IMR-90 (cell line): ENCODE measurements around the gene CIRBP. TPM values are rescaled to one million over a fixed set of nuclear protein-coding genes. Genes with fewer than 3 reads are reported as not detected.
A peak's percentile ranks its signal among the peaks of the same experiment; 100 is the strongest.

Experiments used
- ATAC-seq: fragments of 200-7000 bp; cut with Tn5 transposase; 2 replicates; pipeline ENCODE4 v1.9.1; 2020; ENCODE audit warnings: low read depth, mild to moderate bottlenecking, moderate library complexity
- BruUV-seq: library from RNA; stranded (reverse); fragments of 400-500 nt; replicated peaks from 2 replicates; lab custom pipeline; 2021; lab: Mats Ljungman, UMichigan
- CTCF ChIA-PET: fragments of 300-600 bp; formaldehyde crosslinking; extraction: SDS; loops from one replicate; lab custom pipeline; 2021; ENCODE audit warnings: antibody characterized with exemption; lab: Yijun Ruan, JAX
- POLR2A ChIA-PET: fragments of 300-600 bp; sonication (Branson Sonifier 250); formaldehyde crosslinking; loops from one replicate; lab custom pipeline; 2022; ENCODE audit warnings: antibody characterized with exemption; ENCODE audit not compliant: unreplicated experiment; lab: Charles Lee
- DNase-seq: peaks from one replicate; pipeline ENCODE4 v3.0.0; 2013
- H2AFZ ChIP-seq: replicated peaks from 2 replicates; pipeline ENCODE3; 2013; ENCODE audit warnings: low read length, mild to moderate bottlenecking; ENCODE audit not compliant: poor library complexity
- H2AK5ac ChIP-seq: 2 replicates; pipeline ENCODE4 v1.6.1; 2013; ENCODE audit warnings: low read depth, low read length, inconsistent platforms
- H2AK9ac ChIP-seq: replicated peaks from 2 replicates; pipeline ENCODE3; 2013; ENCODE audit warnings: mild to moderate bottlenecking, low read depth, low read length, moderate library complexity; ENCODE audit not compliant: poor library complexity
- H2BK120ac ChIP-seq: 2 replicates; pipeline ENCODE4 v1.6.1; 2013; ENCODE audit warnings: low read depth, low read length, inconsistent platforms
- H2BK15ac ChIP-seq: 3 replicates; pipeline ENCODE4 v1.6.1; 2013; ENCODE audit warnings: low read depth, low read length, inconsistent platforms
- H2BK20ac ChIP-seq: 2 replicates; pipeline ENCODE4 v1.6.1; 2013; ENCODE audit warnings: low read depth, mild to moderate bottlenecking, inconsistent platforms, low read length, moderate library complexity
- H2BK5ac ChIP-seq: 2 replicates; pipeline ENCODE4 v1.6.1; 2013; ENCODE audit warnings: mild to moderate bottlenecking, low read depth, low read length, inconsistent platforms; ENCODE audit not compliant: poor library complexity, severe bottlenecking
- H3K14ac ChIP-seq: replicated peaks from 2 replicates; pipeline ENCODE4 v1.6.1; 2013; ENCODE audit warnings: low read depth, low read length, inconsistent platforms
- H3K18ac ChIP-seq: 2 replicates; pipeline ENCODE4 v1.6.1; 2013; ENCODE audit warnings: low read depth, low read length, control low read depth
- H3K23ac ChIP-seq: 2 replicates; pipeline ENCODE4 v1.6.1; 2013; ENCODE audit warnings: low read depth, low read length, inconsistent platforms
- H3K27ac ChIP-seq: 2 replicates; pipeline ENCODE4 v1.5.1; 2013; ENCODE audit warnings: mild to moderate bottlenecking, control low read depth, low read length; ENCODE audit not compliant: insufficient read depth
- H3K27me3 ChIP-seq: 2 replicates; pipeline ENCODE4 v1.6.1; 2013; ENCODE audit warnings: low read length; ENCODE audit not compliant: control insufficient read depth, insufficient read depth
- H3K36me3 ChIP-seq: 2 replicates; pipeline ENCODE4 v1.6.1; 2013; ENCODE audit warnings: low read length, mixed read lengths; ENCODE audit not compliant: control insufficient read depth, insufficient read depth
- H3K4ac ChIP-seq: 2 replicates; pipeline ENCODE4 v1.6.1; 2013; ENCODE audit warnings: low read depth, low read length, inconsistent platforms
- H3K4me1 ChIP-seq: 2 replicates; pipeline ENCODE4 v1.6.1; 2013; ENCODE audit warnings: low read length, mixed read lengths; ENCODE audit not compliant: control insufficient read depth, insufficient read depth
- H3K4me2 ChIP-seq: 2 replicates; pipeline ENCODE4 v1.6.1; 2013; ENCODE audit warnings: low read depth, mild to moderate bottlenecking, control low read depth, low read length, moderate library complexity
- H3K4me3 ChIP-seq: 2 replicates; pipeline ENCODE4 v1.5.1; 2013; ENCODE audit warnings: low read depth, mild to moderate bottlenecking, control low read depth, low read length, moderate library complexity; ENCODE audit not compliant: insufficient read depth
- H3K56ac ChIP-seq: 2 replicates; pipeline ENCODE4 v1.6.1; 2013; ENCODE audit warnings: low read length, inconsistent platforms; ENCODE audit not compliant: insufficient read depth; ENCODE audit errors: extremely low read depth
- H3K79me1 ChIP-seq, 2 experiments: 2 replicates each; pipeline ENCODE4 v1.6.1; 2013; ENCODE audit warnings: low read length in 2 of 2, inconsistent platforms in 1 of 2, low read depth in 1 of 2
- H3K9ac ChIP-seq: 2 replicates; pipeline ENCODE4 v1.6.1; 2013; ENCODE audit warnings: low read depth, low read length, control low read depth
- H3K9me1 ChIP-seq: 2 replicates; pipeline ENCODE4 v1.6.1; 2013; ENCODE audit warnings: low read length, inconsistent platforms; ENCODE audit not compliant: insufficient read depth
- H3K9me3 ChIP-seq: 2 replicates; pipeline ENCODE4 v1.6.1; 2013; ENCODE audit warnings: low read length; ENCODE audit not compliant: control insufficient read depth, insufficient read depth
- H4K20me1 ChIP-seq: 2 replicates; pipeline ENCODE4 v1.6.1; 2013; ENCODE audit warnings: low read length, inconsistent platforms; ENCODE audit not compliant: insufficient read depth
- H4K5ac ChIP-seq: 2 replicates; pipeline ENCODE4 v1.6.1; 2013; ENCODE audit warnings: mild to moderate bottlenecking, low read depth, low read length, control low read depth
- H4K8ac ChIP-seq, 2 experiments: 2 replicates each; pipeline ENCODE4 v1.6.1; 2013; ENCODE audit warnings: low read depth in 2 of 2, low read length in 2 of 2, control low read depth in 1 of 2, inconsistent platforms in 1 of 2
- H4K91ac ChIP-seq: 2 replicates; pipeline ENCODE4 v1.6.1; 2013; ENCODE audit warnings: low read depth, low read length, inconsistent platforms; ENCODE audit not compliant: insufficient read depth
- BHLHE40 ChIP-seq: fragments of 150-350 bp; IDR thresholded peaks from 2 replicates; pipeline ENCODE4 v1.6.1; 2016; ENCODE audit warnings: mild to moderate bottlenecking, low read depth, low read length
- CEBPB ChIP-seq: IDR thresholded peaks from 2 replicates; pipeline ENCODE4 v1.6.1; 2012; ENCODE audit warnings: low read depth, low read length, improper control_type of control experiment
- CTCF ChIP-seq: conservative IDR thresholded peaks from 2 replicates; pipeline ENCODE4 v1.5.1; 2012; ENCODE audit warnings: mild to moderate bottlenecking, low read depth, low read length, improper control_type of control experiment
- FOS ChIP-seq: fragments of 150-350 bp; IDR thresholded peaks from 2 replicates; pipeline ENCODE4 v1.6.1; 2016; ENCODE audit warnings: low read depth, low read length
- MAFK ChIP-seq: IDR thresholded peaks from 2 replicates; pipeline ENCODE4 v1.6.1; 2012; ENCODE audit warnings: low read depth, low read length, improper control_type of control experiment
- MAZ ChIP-seq: IDR thresholded peaks from 2 replicates; pipeline ENCODE4 v1.6.1; 2012; ENCODE audit warnings: low read depth, mild to moderate bottlenecking, low read length, improper control_type of control experiment, moderate library complexity, borderline replicate concordance
- MXI1 ChIP-seq: IDR thresholded peaks from 2 replicates; pipeline ENCODE4 v1.6.1; 2012; ENCODE audit warnings: low read depth, mild to moderate bottlenecking, low read length, moderate library complexity, borderline replicate concordance
- NFE2L2 ChIP-seq: fragments of 150-350 bp; IDR thresholded peaks from 2 replicates; pipeline ENCODE4 v1.6.1; 2016; ENCODE audit warnings: low read depth, mild to moderate bottlenecking, low read length
- POLR2A ChIP-seq: IDR thresholded peaks from 2 replicates; pipeline ENCODE4 v1.6.1; 2012; ENCODE audit warnings: mild to moderate bottlenecking, low read depth, low read length
- USF2 ChIP-seq: fragments of 150-350 bp; IDR thresholded peaks from 2 replicates; pipeline ENCODE4 v1.6.1; 2017; ENCODE audit warnings: mild to moderate bottlenecking, antibody characterized with exemption, low read length, low read depth
- WGBS, 2 experiments: methylation state at CpG; one replicate each; pipeline versions ENCODE4 v1.1.5 to v1.1.7; 2013; ENCODE audit warnings: missing lambda C conversion rate in 2 of 2; ENCODE audit not compliant: insufficient read length in 1 of 2; ENCODE audit errors: extremely low coverage in 2 of 2; 5-methylcytosine and 5-hydroxymethylcytosine counted together
- dilution Hi-C: fragments of 300-500 bp; cut with HindIII; formaldehyde crosslinking; loops from one replicate; pipeline ENCODE4 v1.14.3; 2018; ENCODE audit warnings: low sequenced_read_pairs; ENCODE audit not compliant: unreplicated experiment
- in situ Hi-C: fragments of 300-500 bp; cut with MboI; formaldehyde crosslinking; loops from 3 replicates; pipeline ENCODE4 v1.14.3; 2019; ENCODE audit warnings: low sequenced_read_pairs, inconsistent platforms, mixed read lengths
- intact Hi-C: fragments of 100-400 bp; cut with micrococcal nuclease; formaldehyde crosslinking; loops from 2 replicates; pipeline ENCODE4 v1.10.0; 2022
- polyA plus RNA-seq, 3 experiments: library from polyadenylated mRNA; depleted of rRNA; stranded (reverse); fragments of >200 nt; gene quantifications; 2 replicates each; pipeline ENCODE4 v1.2.3, GENCODE V29; 2012; ENCODE audit warnings: low replicate concordance in 1 of 3
- total RNA-seq: library from RNA; depleted of rRNA; stranded (reverse); fragments of >200 nt; gene quantifications from 2 replicates; pipeline ENCODE4 v1.2.3, GENCODE V29; 2012

The CIRBP gene
- total and polyA plus RNA-seq, 2 of the 4 experiments (the other 2 are of a cell fraction), result 299 to 542 TPM

- no peak overlapping the region for H3K4me2 ChIP-seq
- H2BK5ac ChIP-seq, result no peak overlapping the region
- H4K5ac ChIP-seq, result no peak overlapping the region
- no peak overlapping the region for H2AK5ac ChIP-seq
- no peak overlapping the region for H2AFZ ChIP-seq
- ATAC-seq (no peak), DNase-seq (no peak)
- H3K9ac ChIP-seq, result no peak overlapping the region
- ChIA-PET CTCF (no interaction called here), POLR2A (interaction anchor here (1.0 kb wide), 1 partner anchor 20 kb away, joined by 4 read pairs; no protein-coding TSS in a partner anchor)
- no peak overlapping the region for H3K27ac ChIP-seq
- peaks cover 47% of the 10 kb centered on the region for H3K36me3 ChIP-seq
- in situ Hi-C loops (no loop called here), dilution Hi-C loops (no loop called here), intact Hi-C loops (no loop called here)
- no peak overlapping the region for H3K4me3 ChIP-seq
- H2AK9ac ChIP-seq, result peak overlapping the region; percentile 75
- H3K14ac ChIP-seq, result no peak overlapping the region
- WGBS, 2 experiments, result 90% methylated on average over 6 of the region's 33 CpGs; no CpG with 5 or more reads in 1 of the 2 experiments
- H3K9me1 ChIP-seq, result no peaks in the 10 kb centered on the region; the same call in 1 of the 2 replicates
- H3K23ac ChIP-seq, result peak overlapping the region; percentile 56; the same call in 1 of the 2 replicates
- no peaks in the 10 kb centered on the region for H3K9me3 ChIP-seq
- H3K27me3 ChIP-seq, result no peaks in the 10 kb centered on the region
- no peak overlapping the region for H2BK20ac ChIP-seq
- no peak overlapping the region for H2BK15ac ChIP-seq
- no peak for TF ChIP-seq BHLHE40
- TF ChIP-seq CEBPB, result no peak
- no peak for TF ChIP-seq USF2
- no peak for TF ChIP-seq POLR2A
- no peak for TF ChIP-seq MAZ
- TF ChIP-seq FOS, result no peak
- no peak for TF ChIP-seq MAFK
- no peak for TF ChIP-seq MXI1
- TF ChIP-seq CTCF, result no peak
- no peak for TF ChIP-seq NFE2L2
- H3K18ac ChIP-seq, result no peak overlapping the region
- no peak overlapping the region for H4K91ac ChIP-seq
- H3K79me1 ChIP-seq, result peaks cover 22 to 71% of the 10 kb centered on the region in 2 experiments; a peak in 3 of 4 replicates
- peaks cover 72% of the 10 kb centered on the region for H4K20me1 ChIP-seq
- peaks cover 34% of the 10 kb centered on the region for H3K4me1 ChIP-seq
- H2BK120ac ChIP-seq, result no peak overlapping the region
- TSS peak; percentile 77 for BruUV-seq
- no peak overlapping the region for H4K8ac ChIP-seq
- H3K56ac ChIP-seq, result no peak overlapping the region
- H3K4ac ChIP-seq, result no peak overlapping the region
Measured at GRCh38 chr19:1272423-1273262, 3.5 kb downstream of the CIRBP start.
